A204.1 (cell line): ENCODE data around the gene CRYM.
"Not testable (repeated sequence)": the region's sequence is repeated elsewhere in the genome, so short reads cannot be mapped to it uniquely, and the experiment has no call there.

Experiments
- FAIRE-seq: peaks from 2 replicates; lab custom pipeline; 2012; peaks lifted over from hg19 to GRCh38; lab: Jason Lieb, UNC

The CRYM gene

GRCh38 chr16:21277927-21278706 is at the start of gene CRYM:
CRYM (minus strand) TSS chr16:21278290; CDS start chr16:21278251, 39 bp downstream.
- FAIRE-seq: no peak

- no peak for FAIRE-seq
Observed at GRCh38 chr16:21327046-21327445, 49.0 kb upstream of the CRYM start.

- no peak for FAIRE-seq
Observed at GRCh38 chr16:21326459-21326858, 48.4 kb upstream of the CRYM start.

- no peak for FAIRE-seq
Observed at GRCh38 chr16:21324267-21324666, 46.2 kb upstream of the CRYM start.

DNA sequence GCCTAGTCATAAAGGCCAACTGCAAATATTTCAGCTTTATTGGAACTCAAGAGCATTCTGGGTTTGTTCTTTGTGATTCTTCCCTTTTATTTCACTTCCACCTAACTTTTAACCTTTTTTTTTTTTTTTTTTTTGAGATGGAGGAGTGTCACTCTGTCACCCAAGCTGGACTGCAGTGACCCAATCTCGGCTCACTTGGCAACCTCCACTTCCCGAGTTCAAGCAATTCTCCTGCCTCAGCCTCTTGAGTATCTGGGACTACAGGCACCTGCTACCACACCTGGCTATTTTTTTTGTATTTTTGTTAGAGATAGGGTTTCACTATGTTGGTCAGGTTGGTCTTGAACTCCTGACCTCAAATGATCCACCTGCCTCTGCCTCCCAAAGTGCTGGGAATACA is 44.2 kb upstream of the CRYM start:
- not testable (repeated sequence) for FAIRE-seq

- no peak for FAIRE-seq
Observed at GRCh38 chr16:21321736-21322135, 43.6 kb upstream of the CRYM start.

DNA sequence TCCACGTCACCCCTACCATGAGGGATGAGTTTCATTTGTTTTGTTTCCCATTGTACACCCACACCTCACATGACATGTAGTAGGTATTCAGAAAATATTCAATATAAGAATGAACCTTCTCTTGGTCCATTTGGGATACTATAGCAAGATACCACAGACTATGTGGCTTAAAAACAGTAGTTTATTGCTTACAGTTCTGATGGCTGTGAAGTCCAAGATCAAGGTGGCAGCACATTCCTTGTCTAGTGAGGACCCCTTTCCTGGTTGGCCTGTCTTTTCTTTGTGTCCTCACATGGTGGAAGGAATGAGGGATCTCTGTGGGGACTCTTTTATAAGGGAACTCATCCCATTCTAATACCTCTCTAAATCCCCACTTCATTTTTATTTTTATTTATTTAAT is 36.2 kb upstream of the CRYM start:
- FAIRE-seq: no peak

GRCh38 chr16:21312863-21313372 is 34.8 kb upstream of the CRYM start:
- FAIRE-seq: not testable (repeated sequence)

DNA sequence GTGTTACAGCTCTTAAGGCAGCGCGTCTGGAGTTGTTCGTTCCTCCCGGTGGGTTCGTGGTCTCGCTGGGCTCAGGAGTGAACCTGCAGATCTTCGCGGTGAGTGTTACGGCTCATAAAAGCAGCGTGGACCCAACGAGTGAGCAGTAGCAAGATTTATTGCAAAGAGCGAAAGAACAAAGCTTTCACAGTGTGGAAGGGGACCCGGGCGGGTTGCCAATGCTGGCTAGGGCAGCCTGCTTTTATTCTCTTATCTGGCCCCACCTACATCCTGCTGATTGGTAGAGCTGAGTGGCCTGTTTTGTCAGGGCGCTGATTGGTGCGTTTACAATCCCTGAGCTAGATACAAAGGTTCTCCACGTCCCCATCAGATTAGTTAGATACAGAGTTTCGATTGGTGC is 34.0 kb upstream of the CRYM start:
- not testable (repeated sequence) for FAIRE-seq

DNA sequence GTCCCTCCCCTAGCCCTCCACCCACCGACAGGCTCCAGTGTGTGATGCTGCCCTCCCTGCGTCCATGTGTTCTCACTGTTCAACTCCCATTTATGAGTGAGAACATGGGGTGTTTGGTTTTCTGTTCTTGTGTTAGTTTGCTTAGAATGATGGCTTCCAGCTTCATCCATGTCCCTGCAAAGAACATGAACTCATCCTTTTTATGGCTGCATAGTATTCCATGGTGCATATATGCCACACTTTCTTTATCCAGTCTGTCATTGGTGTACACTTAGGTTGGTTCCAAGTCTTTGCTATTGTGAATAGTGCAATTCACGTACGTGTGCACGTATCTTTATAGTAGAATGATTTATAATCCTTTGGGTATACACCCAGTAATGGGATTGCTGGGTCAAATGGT is 28.6 kb upstream of the CRYM start:
- FAIRE-seq: not testable (repeated sequence)

DNA sequence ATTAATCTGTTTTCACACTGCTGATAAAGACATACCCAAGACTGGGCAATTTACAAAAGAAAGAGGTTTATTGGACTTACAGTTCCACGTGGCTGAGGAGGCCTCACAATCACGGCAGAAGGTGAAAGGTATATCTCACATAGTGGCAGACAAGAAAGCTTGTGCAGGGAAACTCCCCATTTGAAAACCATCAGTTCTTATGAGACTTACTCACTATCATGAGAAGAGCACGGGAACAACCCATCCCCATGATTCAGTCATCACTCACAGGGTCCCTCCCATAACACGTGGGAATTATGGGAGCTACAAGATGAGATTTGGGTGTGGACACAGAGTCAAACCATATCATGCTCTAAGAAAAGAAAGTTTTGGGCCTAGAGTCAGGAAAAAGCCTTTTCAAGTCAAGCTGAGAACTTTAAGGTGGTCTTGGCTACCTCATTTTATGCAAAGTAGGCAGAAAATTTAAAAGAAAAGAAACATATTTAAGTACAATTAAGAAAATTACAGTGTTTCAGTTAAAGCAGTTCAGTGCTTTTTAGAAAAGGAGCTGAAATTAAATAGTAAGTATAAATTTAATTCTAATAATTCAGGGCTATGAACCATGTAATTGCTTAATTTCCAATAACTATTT is 24.9 kb upstream of the CRYM start:
- FAIRE-seq: no peak

DNA sequence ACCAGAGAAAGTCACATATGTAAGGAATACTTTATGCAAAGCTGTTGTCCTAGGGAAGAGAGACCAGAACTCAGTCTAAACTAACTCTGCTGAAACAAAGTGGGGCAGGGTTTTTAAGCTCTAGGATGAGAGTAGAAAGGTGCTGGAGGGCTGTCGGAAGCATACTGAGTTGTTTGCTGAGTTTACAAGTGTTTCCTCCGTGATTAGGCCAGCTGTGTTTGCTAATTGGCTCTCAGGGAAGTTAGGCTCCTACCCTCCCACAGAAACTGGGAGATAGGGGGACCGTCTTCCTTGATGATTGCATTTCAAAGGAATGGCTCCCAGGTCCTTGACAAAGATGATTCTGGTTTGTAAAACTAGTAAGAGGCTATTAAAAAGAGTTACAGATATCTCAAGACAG is 24.4 kb upstream of the CRYM start:
- no peak for FAIRE-seq

DNA sequence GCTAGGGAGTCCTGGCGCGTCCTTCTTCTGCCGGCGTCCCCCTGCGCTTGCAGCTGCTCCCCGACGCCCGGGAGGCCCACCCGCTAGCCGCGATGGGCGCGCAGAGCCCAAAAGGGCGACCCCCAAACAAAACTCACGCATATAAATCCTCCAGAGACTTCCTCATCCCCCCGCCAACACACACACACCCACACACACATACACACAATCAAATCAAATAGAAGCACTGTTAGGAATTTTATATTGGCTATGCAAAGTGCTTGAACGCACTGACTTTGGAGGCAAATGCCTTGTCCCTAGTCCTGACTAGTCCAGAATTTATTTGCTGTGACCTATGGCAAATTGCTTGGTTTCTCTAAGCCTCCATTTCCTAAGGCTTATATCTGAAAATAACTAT is 23.8 kb upstream of the CRYM start:
- no peak for FAIRE-seq

DNA sequence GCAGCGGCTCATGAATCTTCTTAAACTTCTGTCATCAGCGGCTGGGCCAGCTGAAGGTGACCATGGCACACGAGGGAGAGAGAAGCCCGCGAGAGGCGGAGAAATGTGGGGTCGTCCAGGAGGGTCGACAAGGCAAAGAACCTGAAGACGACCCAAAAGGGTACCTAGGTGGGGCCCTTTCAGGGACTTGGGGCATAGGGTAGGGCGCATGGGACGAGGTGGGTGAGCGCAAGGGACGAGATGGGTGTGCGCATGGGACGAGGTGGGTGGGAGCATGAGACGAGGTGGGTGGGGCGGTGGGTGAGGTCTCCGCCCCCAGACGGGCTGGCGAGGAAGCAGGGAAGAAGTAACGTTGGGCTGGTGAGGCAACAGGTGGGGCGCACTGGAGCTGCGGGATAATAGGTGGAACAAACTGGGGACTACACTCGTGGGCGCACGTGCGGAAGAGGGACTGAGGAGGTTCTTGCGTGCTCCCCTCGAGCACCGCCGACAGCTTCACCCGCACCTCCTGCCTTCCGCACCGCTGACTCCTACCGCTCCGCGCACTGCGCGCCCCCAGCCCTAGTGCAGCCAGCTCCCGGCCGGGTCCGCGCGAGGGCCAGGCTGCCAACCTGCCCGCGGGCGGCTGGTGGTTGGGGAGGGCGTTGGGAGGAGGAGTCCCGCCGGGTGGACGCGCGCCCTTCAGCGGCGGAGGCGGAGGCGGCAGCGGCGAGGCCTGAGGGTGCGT is 23.2 kb upstream of the CRYM start:
- no peak for FAIRE-seq

DNA sequence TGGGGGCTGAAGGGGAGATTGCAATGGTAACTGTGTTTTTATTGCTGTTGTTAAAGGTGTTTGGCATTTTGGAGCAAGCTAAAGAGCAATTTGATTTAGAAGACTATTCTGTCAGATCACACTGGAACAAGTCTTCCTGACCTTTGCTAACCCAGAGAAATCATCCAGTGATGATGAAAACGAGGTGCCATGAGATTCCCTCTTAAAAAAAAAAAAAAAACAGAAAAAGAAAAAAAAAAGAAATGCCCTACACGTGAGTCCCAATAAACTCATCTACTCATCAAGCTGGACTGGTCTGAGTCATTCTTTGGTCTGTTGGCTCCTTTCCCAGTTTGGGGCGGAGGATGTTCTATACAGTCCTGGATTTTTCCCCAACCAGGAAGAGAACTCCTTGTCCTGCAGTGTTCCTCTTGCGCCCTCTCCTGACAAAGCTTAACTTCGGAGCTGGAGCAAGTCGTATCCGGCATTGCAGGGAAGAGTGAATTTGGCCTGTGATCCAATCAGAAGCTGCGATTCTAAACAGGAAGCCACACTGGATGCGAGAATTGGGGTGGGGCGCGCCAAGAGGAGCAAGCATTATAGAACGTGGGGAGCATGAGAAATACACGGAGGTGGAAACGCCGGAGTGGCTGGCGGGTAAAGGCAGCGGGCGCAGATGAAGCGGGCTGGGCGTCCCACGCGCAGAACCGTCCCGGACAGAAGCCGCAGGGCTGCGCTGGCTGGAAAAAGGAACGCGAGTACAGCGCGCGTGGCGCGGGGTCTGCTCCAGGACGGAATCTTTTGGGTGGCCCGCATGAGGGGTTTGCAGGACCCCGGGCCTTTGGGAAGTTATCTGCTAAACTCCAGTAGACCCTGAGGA is 22.4 kb upstream of the CRYM start:
- peak; percentile 99 for FAIRE-seq

DNA sequence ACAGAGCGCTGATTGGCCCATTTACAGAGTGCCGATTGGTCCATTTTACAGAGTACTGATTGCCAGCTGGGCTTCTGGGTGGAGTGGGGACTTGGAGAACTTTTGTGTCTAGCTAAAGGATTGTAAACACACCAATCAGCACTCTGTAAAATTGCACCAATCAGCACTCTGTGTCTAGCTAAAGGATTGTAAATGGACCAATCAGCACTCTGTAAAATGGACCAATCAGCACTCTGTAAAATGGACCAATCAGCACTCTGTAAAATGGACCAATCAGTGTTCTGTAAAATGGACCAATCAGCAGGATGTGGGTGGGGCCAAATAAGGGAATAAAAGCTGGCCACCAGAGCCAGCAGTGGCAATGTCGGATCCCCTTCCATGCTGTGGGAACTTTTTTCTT is 11.7 kb upstream of the CRYM start:
- not testable (repeated sequence) for FAIRE-seq

DNA sequence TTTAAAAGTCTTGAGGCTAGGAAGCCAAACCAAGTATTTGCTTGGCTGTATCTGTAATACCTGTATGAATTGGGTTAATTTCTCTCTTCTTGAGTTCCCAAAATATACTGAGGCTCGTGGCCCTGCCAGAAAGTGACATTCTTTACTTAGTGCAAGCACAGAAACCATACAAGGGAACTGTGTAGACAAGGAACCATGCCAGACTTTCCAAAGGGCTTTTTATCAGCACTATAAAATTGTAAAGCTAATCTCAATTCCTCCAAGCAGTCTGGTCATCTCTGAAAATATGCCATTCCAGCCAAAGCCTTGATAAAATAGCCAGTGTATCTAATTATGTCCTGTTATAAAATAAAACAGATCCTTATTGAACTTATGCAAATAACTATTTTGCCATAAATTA is 7.2 kb upstream of the CRYM start:
- FAIRE-seq: no peak

DNA sequence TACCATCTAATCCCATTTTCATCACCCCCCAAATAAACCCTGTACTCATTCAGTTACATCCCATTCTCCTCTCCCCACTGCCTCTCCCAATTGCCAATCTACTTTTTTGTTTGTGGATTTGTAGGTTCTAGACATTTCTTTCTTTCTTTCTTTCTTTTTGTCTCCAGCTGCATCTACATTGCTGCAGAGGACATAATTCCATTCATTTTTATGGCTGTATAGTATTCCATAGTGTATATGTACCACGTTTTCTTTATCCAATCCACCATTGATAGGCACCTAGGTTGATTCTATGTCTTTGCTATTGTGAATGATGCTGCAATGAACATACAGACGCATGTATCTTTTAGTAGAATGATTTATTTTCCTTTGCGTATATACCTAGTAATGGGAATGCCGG is 6.3 kb upstream of the CRYM start:
- FAIRE-seq: no peak

GRCh38 chr16:21283521-21284289 is 5.6 kb upstream of the CRYM start:
- no peak for FAIRE-seq

DNA sequence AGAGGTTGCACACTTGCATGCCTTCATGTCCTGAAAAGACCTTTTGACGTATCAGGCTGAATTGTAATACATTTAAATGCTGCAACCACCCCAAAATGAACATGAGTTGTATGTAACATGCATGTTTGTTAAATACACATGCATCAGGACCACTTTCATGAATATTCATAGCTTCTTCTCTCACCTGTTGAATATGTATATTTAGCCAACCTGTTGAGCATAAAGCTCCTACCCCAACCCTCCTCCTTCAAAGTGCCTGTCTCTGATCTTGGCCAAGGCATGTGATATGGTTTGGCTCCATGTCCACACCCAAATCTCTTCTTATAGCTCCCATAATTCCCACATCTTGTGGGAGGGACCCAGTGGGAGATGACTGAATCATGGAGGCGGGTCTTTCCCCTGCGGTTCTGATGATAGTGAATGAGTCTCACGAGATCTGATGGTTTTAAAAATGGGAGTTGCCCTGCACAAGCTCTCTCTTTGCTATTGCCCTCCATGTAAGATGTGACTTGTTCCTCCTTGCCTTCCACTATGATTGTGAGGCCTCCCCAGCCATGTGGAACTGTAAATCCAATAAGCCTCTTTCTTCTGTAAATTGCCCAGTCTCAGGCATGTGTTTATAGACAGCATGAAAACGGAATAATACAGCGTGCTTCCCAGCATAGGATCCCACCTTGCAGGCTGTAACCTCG is 3.8 kb upstream of the CRYM start:
- no peak for FAIRE-seq

DNA sequence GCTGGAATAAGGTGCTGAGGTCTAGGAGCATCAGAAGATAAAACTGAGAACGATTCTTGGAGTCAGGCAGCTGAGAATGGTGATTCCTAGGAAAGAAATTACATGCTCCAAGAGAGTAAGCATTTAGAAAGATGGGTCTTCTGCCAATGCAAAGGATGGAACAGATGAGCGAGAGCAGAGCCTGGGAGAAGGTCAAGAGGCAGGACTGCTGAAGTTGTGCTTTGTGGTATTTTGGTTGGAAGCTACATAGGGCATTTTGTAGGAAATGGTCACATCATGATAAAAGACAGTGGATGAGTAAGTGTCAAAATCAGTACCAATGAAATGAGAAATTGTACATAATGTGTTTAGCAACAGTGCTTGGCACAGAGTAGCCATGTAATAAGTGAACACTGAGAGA is 1.4 kb upstream of the CRYM start:
- FAIRE-seq: no peak
